HS-27A (cell line): ENCODE data around the gene LHX8.

Experiments
- DNase-seq: peaks from one replicate; pipeline ENCODE4 v3.0.0-alpha.2; 2012; ENCODE audit warnings: low read depth, missing footprints

The LHX8 gene

GRCh38 chr1:75203415-75204277 lies 69.5 kb downstream of the LHX8 start:
- no peak for DNase-seq

- DNase-seq, result no peak
Observed at GRCh38 chr1:75208862-75209261, 74.7 kb downstream of the LHX8 start.
